ENCODE measurements around the gene SLC9C1. TPM values are rescaled to one million over a fixed set of nuclear protein-coding genes. Genes with fewer than 3 reads are reported as not detected.

The SLC9C1 gene
- total and polyA plus RNA-seq, 2 of the 4 experiments (the other 2 are of a cell fraction), result not detected

DNA sequence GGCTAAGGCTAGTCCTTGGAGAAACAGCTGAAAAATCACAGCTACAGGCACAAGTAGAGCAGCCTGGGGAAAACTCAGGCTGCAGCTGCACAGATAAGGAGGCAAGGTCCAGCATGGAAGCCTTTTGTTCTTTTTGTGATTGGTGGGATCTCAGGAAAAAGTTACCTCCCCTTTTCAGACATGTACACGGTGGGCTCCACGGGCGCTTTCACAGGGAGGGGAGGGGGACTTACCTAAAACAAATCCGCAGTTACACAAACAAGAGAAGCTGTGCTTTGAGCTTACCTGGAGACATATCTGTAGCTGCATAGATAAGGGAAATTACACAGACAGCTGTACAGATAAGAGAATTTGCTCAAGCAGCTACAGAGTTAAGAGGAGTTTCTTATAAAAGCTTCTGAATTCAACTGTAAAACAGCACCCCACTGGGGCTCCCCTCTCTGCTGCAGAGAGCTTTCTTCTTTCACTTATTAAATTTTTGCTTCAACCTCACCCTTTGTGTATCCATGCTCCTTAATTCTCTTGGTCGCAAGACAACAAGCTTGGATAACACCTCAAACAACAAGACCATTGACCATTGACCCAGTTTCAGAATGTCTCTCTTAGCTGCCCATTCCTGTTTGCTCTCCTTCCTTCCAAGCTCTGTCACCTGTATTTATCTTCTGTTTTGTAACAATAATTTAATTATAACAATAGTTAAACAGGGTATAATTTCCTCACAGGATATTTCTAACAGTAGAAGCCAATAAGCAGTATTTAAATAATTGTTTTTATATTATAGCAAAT, 28.0 kb upstream of the SLC9C1 start:
- TF ChIP-seq POLR2A (IDR thresholded peaks at IDR 0.05; ENCODE audit: low read depth, low read length) (no peak), RAD21 (IDR thresholded peaks at IDR 0.05; ENCODE audit: low read length) (no peak), BHLHE40 (IDR thresholded peaks at IDR 0.05; ENCODE audit: low read depth, low read length) (no peak), MAFK (IDR thresholded peaks at IDR 0.05; ENCODE audit: low read depth, low read length) (no peak), MXI1 (IDR thresholded peaks at IDR 0.05; ENCODE audit: borderline replicate concordance, low read depth, low read length) (no peak), SMC3 (IDR thresholded peaks at IDR 0.05; ENCODE audit: low read depth, low read length) (no peak), CEBPB (IDR thresholded peaks at IDR 0.05; ENCODE audit: low read depth, low read length) (no peak), RCOR1 (IDR thresholded peaks at IDR 0.05; ENCODE audit: insufficient replicate concordance, low read length) (no peak), FOS (IDR thresholded peaks at IDR 0.05; ENCODE audit: low read depth, low read length) (no peak)
- TF ChIP-seq, protein P1, sequence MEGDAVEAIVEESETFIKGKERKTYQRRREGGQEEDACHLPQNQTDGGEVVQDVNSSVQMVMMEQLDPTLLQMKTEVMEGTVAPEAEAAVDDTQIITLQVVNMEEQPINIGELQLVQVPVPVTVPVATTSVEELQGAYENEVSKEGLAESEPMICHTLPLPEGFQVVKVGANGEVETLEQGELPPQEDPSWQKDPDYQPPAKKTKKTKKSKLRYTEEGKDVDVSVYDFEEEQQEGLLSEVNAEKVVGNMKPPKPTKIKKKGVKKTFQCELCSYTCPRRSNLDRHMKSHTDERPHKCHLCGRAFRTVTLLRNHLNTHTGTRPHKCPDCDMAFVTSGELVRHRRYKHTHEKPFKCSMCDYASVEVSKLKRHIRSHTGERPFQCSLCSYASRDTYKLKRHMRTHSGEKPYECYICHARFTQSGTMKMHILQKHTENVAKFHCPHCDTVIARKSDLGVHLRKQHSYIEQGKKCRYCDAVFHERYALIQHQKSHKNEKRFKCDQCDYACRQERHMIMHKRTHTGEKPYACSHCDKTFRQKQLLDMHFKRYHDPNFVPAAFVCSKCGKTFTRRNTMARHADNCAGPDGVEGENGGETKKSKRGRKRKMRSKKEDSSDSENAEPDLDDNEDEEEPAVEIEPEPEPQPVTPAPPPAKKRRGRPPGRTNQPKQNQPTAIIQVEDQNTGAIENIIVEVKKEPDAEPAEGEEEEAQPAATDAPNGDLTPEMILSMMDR (conservative IDR thresholded peaks at IDR 0.05; ENCODE audit: low read depth, low read length), result no peak
- Histone ChIP-seq H3K23ac (ENCODE audit: low read depth, low read length) (no peak overlapping the region; the same call in 1 of the 2 replicates), H2AFZ (replicated peaks; ENCODE audit: low read length, poor library complexity) (no peak overlapping the region), H3K9me1 (ENCODE audit: insufficient read depth, low read length) (no peaks in the 10 kb centered on the region), H3K4ac (ENCODE audit: low read depth, low read length) (no peak overlapping the region), H2BK15ac (ENCODE audit: low read depth, low read length) (no peak overlapping the region), H3K56ac (ENCODE audit: extremely low read depth, insufficient read depth, low read length) (no peak overlapping the region), H2AK5ac (ENCODE audit: low read depth, low read length) (no peak overlapping the region), H2AK9ac (replicated peaks; ENCODE audit: low read depth, low read length, poor library complexity) (no peak overlapping the region), H3K27me3 (ENCODE audit: control insufficient read depth, insufficient read depth, low read length) (peaks cover 11% of the 10 kb centered on the region), H4K20me1 (ENCODE audit: insufficient read depth, low read length) (no peaks in the 10 kb centered on the region), H4K91ac (ENCODE audit: insufficient read depth, low read depth, low read length) (no peak overlapping the region), H3K14ac (replicated peaks; ENCODE audit: low read depth, low read length) (no peak overlapping the region), H3K79me1 (ENCODE audit: low read depth in 1 of 2, low read length in 2 of 2) (no peaks in the 10 kb centered on the region), H2BK5ac (ENCODE audit: low read depth, low read length, poor library complexity, severe bottlenecking) (no peak overlapping the region), H3K36me3 (ENCODE audit: control insufficient read depth, insufficient read depth, low read length) (no peaks in the 10 kb centered on the region), H2BK120ac (ENCODE audit: low read depth, low read length) (no peak overlapping the region), H4K5ac (ENCODE audit: low read depth, low read length) (no peak overlapping the region), H3K27ac (ENCODE audit: insufficient read depth, low read length) (no peak overlapping the region), H3K4me2 (ENCODE audit: low read depth, low read length) (no peak overlapping the region), H3K9ac (ENCODE audit: low read depth, low read length) (no peak overlapping the region), H3K18ac (ENCODE audit: low read depth, low read length) (no peak overlapping the region), H3K4me1 (ENCODE audit: control insufficient read depth, insufficient read depth, low read length) (no peaks in the 10 kb centered on the region), H3K9me3 (ENCODE audit: control insufficient read depth, insufficient read depth, low read length) (no peaks in the 10 kb centered on the region), H2BK20ac (ENCODE audit: low read depth, low read length) (no peak overlapping the region), H3K4me3 (ENCODE audit: insufficient read depth, low read depth, low read length) (no peak overlapping the region), H4K8ac (ENCODE audit: low read depth in 2 of 2, low read length in 2 of 2) (no peak overlapping the region)
- BruUV-seq (replicated peaks), result no TSS peak
- WGBS, 2 experiments (ENCODE audit: extremely low coverage in 2 of 2, insufficient read length in 1 of 2), result no CpG with 5 or more reads among the region's 5 CpGs
- ATAC-seq (ENCODE audit: low read depth) (no peak), DNase-seq (no peak)
- in situ Hi-C loops (cut with MboI; ENCODE audit: low sequenced_read_pairs), result loop anchor here (25.0 kb wide), 1 partner anchor 665 kb away; the partner anchor contains the start of genes CD200R1 and GTPBP8
- intact Hi-C loops (cut with micrococcal nuclease), result no loop called here
- CTCF ChIA-PET, result interaction anchor here (0.8 to 1.2 kb wide), 5 partner anchors 10 to 198 kb away, joined by 3 to 6 read pairs (median 4); partner anchors contain the start of gene SLC9C1
- dilution Hi-C loops (cut with HindIII; ENCODE audit: low sequenced_read_pairs, unreplicated experiment), result loop anchor here (25.0 kb wide), 1 partner anchor 190 kb away; no protein-coding TSS in a partner anchor
- POLR2A ChIA-PET (ENCODE audit: unreplicated experiment), result no interaction called here

Data from IMR-90 (cell line).